Naive B cell (primary cell): Measurements from ENCODE around the gene FANK1. TPM values are rescaled to one million over a fixed set of nuclear protein-coding genes. Genes with fewer than 3 reads are reported as not detected.
A peak's percentile ranks its signal among the peaks of the same experiment; 100 is the strongest.

Experiments
- ATAC-seq, 2 donors: fragments of 150-1000 bp; cut with Tn5 transposase; 2 replicates each; pipeline ENCODE4 v1.10.0; 2021; ENCODE audit warnings: low read depth in 2 of 2, mild to moderate bottlenecking in 2 of 2, moderate library complexity in 2 of 2
- DNase-seq: peaks from one replicate; pipeline ENCODE4 v3.0.0; 2022
- H3K27ac Mint-ChIP-seq, 6 donors: one replicate each; pipeline ENCODE4 v1.8.0; 2020 to 2022; ENCODE audit warnings: mild to moderate bottlenecking in 6 of 6, mixed read lengths in 6 of 6, moderate library complexity in 5 of 6, inconsistent platforms in 2 of 6
- H3K27me3 Mint-ChIP-seq, 3 donors: one replicate each; pipeline ENCODE4 v1.8.0; 2021 to 2022; ENCODE audit warnings: mixed read lengths in 3 of 3, mild to moderate bottlenecking in 1 of 3
- H3K36me3 Mint-ChIP-seq, 2 donors: one replicate each; pipeline ENCODE4 v1.8.0; 2020 to 2022; ENCODE audit warnings: mixed read lengths in 2 of 2, inconsistent platforms in 1 of 2, mild to moderate bottlenecking in 1 of 2
- H3K4me1 Mint-ChIP-seq, 3 donors: one replicate each; pipeline ENCODE4 v1.8.0; 2020 to 2022; ENCODE audit warnings: mixed read lengths in 3 of 3, inconsistent platforms in 1 of 3, mild to moderate bottlenecking in 1 of 3, moderate library complexity in 1 of 3
- H3K4me3 Mint-ChIP-seq, 8 donors: one replicate each; pipeline ENCODE4 v1.8.0; 2020 to 2022; ENCODE audit warnings: mild to moderate bottlenecking in 8 of 8, mixed read lengths in 8 of 8, moderate library complexity in 8 of 8, inconsistent platforms in 2 of 8
- H3K9me3 Mint-ChIP-seq, 7 donors: one replicate each; pipeline ENCODE4 v1.8.0; 2020 to 2022; ENCODE audit warnings: mixed read lengths in 7 of 7, mild to moderate bottlenecking in 5 of 7, inconsistent platforms in 2 of 7, moderate library complexity in 1 of 7
- polyA plus RNA-seq, 6 donors: library from polyadenylated mRNA; unstranded; fragments of 300-500 nt; fragmentation: Illumina TruSeq; gene quantifications; one replicate each; pipeline ENCODE4 v1.2.3, GENCODE V29; 2021; ENCODE audit warnings: low read depth in 6 of 6

The FANK1 gene
- polyA plus RNA-seq, 6 donors from 2014 or later: not detected

- peak overlapping the region in 1 of 8 donors; percentile 37 for H3K4me3 Mint-ChIP-seq
- H3K36me3 Mint-ChIP-seq: no peaks in the 10 kb centered on the region
- DNase-seq (no peak), ATAC-seq (no peak)
- H3K9me3 Mint-ChIP-seq: peaks cover 0 to 10% (median 0%) of the 10 kb centered on the region in 7 donors
- no peaks in the 10 kb centered on the region for H3K4me1 Mint-ChIP-seq
- peak overlapping the region in 3 of 6 donors; percentile 2 to 69 (median 12) for H3K27ac Mint-ChIP-seq
- peaks cover 0 to 9% (median 0%) of the 10 kb centered on the region in 3 donors for H3K27me3 Mint-ChIP-seq
Measured at GRCh38 chr10:125994601-125995000, 98.2 kb downstream of the FANK1 start.

- H3K4me3 Mint-ChIP-seq: no peak overlapping the region
- H3K27ac Mint-ChIP-seq: peak overlapping the region in 1 of 6 donors; percentile 27
- ATAC-seq: no peak
- no peaks in the 10 kb centered on the region for H3K4me1 Mint-ChIP-seq
- no peak for DNase-seq
- H3K36me3 Mint-ChIP-seq: no peaks in the 10 kb centered on the region
- peaks cover 0 to 4% (median 0%) of the 10 kb centered on the region in 7 donors for H3K9me3 Mint-ChIP-seq
- H3K27me3 Mint-ChIP-seq: peaks cover 0 to 15% (median 0%) of the 10 kb centered on the region in 3 donors
Measured at GRCh38 chr10:125995726-125996304, 99.5 kb downstream of the FANK1 start.

GRCh38 chr10:125997586-125997985, 101.2 kb downstream of the FANK1 start:
- Mint-ChIP-seq H3K27ac (peak overlapping the region in 3 of 6 donors; percentile 44 to 69 (median 59)), H3K4me1 (no peaks in the 10 kb centered on the region), H3K36me3 (no peaks in the 10 kb centered on the region), H3K27me3 (peaks cover 0 to 15% (median 0%) of the 10 kb centered on the region in 3 donors), H3K9me3 (no peaks in the 10 kb centered on the region), H3K4me3 (no peak overlapping the region)
- ATAC-seq (no peak), DNase-seq (no peak)

GRCh38 chr10:125999694-126000093, 103.3 kb downstream of the FANK1 start:
- ATAC-seq (no peak), DNase-seq (no peak)
- Mint-ChIP-seq H3K36me3 (no peaks in the 10 kb centered on the region), H3K4me1 (no peaks in the 10 kb centered on the region), H3K4me3 (no peak overlapping the region), H3K9me3 (no peaks in the 10 kb centered on the region), H3K27me3 (peaks cover 0 to 15% (median 0%) of the 10 kb centered on the region in 3 donors), H3K27ac (no peak overlapping the region)

- no peak for ATAC-seq
- H3K27me3 Mint-ChIP-seq: peaks cover 0 to 15% (median 0%) of the 10 kb centered on the region in 3 donors
- no peak overlapping the region for H3K4me3 Mint-ChIP-seq
- DNase-seq: no peak
- H3K36me3 Mint-ChIP-seq: no peaks in the 10 kb centered on the region
- no peak overlapping the region for H3K27ac Mint-ChIP-seq
- H3K9me3 Mint-ChIP-seq: no peaks in the 10 kb centered on the region
- H3K4me1 Mint-ChIP-seq: no peaks in the 10 kb centered on the region
Measured at GRCh38 chr10:126001576-126001975, 105.2 kb downstream of the FANK1 start.

- peak overlapping the region in 1 of 6 donors; percentile 8 for H3K27ac Mint-ChIP-seq
- no peaks in the 10 kb centered on the region for H3K9me3 Mint-ChIP-seq
- ATAC-seq (no peak), DNase-seq (no peak)
- H3K36me3 Mint-ChIP-seq: no peaks in the 10 kb centered on the region
- peaks cover 0 to 6% (median 0%) of the 10 kb centered on the region in 3 donors for H3K4me1 Mint-ChIP-seq
- no peak overlapping the region for H3K4me3 Mint-ChIP-seq
- peaks cover 0 to 5% (median 0%) of the 10 kb centered on the region in 3 donors for H3K27me3 Mint-ChIP-seq
Measured at GRCh38 chr10:126004752-126005151, 108.4 kb downstream of the FANK1 start.

GRCh38 chr10:126006264-126006663, 109.9 kb downstream of the FANK1 start:
- DNase-seq: no peak
- Mint-ChIP-seq H3K4me1 (peaks cover 0 to 6% (median 0%) of the 10 kb centered on the region in 3 donors), H3K27me3 (no peaks in the 10 kb centered on the region), H3K9me3 (peaks cover 0 to 3% (median 1%) of the 10 kb centered on the region in 7 donors), H3K4me3 (no peak overlapping the region), H3K36me3 (no peaks in the 10 kb centered on the region), H3K27ac (peak overlapping the region in 1 of 6 donors; percentile 30)
- ATAC-seq: no peak

- H3K9me3 Mint-ChIP-seq: peaks cover 0 to 3% (median 1%) of the 10 kb centered on the region in 7 donors
- no peak overlapping the region for H3K4me3 Mint-ChIP-seq
- peak overlapping the region in 2 of 6 donors; percentile 82 to 85 for H3K27ac Mint-ChIP-seq
- no peaks in the 10 kb centered on the region for H3K27me3 Mint-ChIP-seq
- DNase-seq: no peak
- peaks cover 0 to 6% (median 0%) of the 10 kb centered on the region in 3 donors for H3K4me1 Mint-ChIP-seq
- ATAC-seq: no peak
- H3K36me3 Mint-ChIP-seq: no peaks in the 10 kb centered on the region
Measured at GRCh38 chr10:126006906-126007305, 110.5 kb downstream of the FANK1 start.

- peaks cover 0 to 6% (median 0%) of the 10 kb centered on the region in 3 donors for H3K4me1 Mint-ChIP-seq
- H3K27ac Mint-ChIP-seq: no peak overlapping the region
- no peaks in the 10 kb centered on the region for H3K36me3 Mint-ChIP-seq
- ATAC-seq: no peak
- no peaks in the 10 kb centered on the region for H3K27me3 Mint-ChIP-seq
- H3K9me3 Mint-ChIP-seq: peaks cover 0 to 3% (median 1%) of the 10 kb centered on the region in 7 donors
- no peak for DNase-seq
- H3K4me3 Mint-ChIP-seq: no peak overlapping the region
Measured at GRCh38 chr10:126009650-126010049, 113.3 kb downstream of the FANK1 start.

- H3K4me3 Mint-ChIP-seq: no peak overlapping the region
- H3K36me3 Mint-ChIP-seq: no peaks in the 10 kb centered on the region
- peaks cover 0 to 3% (median 1%) of the 10 kb centered on the region in 7 donors for H3K9me3 Mint-ChIP-seq
- peaks cover 0 to 6% (median 0%) of the 10 kb centered on the region in 3 donors for H3K4me1 Mint-ChIP-seq
- ATAC-seq (no peak), DNase-seq (no peak)
- peak overlapping the region in 1 of 6 donors; percentile 15 for H3K27ac Mint-ChIP-seq
- H3K27me3 Mint-ChIP-seq: no peaks in the 10 kb centered on the region
Measured at GRCh38 chr10:126011995-126012394, 115.6 kb downstream of the FANK1 start.

GRCh38 chr10:126012485-126012884, 116.1 kb downstream of the FANK1 start:
- no peak for DNase-seq
- H3K27ac Mint-ChIP-seq: peak overlapping the region in 2 of 6 donors; percentile 15 to 77
- H3K4me1 Mint-ChIP-seq: peaks cover 0 to 6% (median 0%) of the 10 kb centered on the region in 3 donors
- H3K9me3 Mint-ChIP-seq: peaks cover 0 to 3% (median 1%) of the 10 kb centered on the region in 7 donors
- no peak overlapping the region for H3K4me3 Mint-ChIP-seq
- H3K36me3 Mint-ChIP-seq: no peaks in the 10 kb centered on the region
- no peak for ATAC-seq
- no peaks in the 10 kb centered on the region for H3K27me3 Mint-ChIP-seq

GRCh38 chr10:126013489-126014281, 117.3 kb downstream of the FANK1 start:
- peaks cover 0 to 3% (median 1%) of the 10 kb centered on the region in 7 donors for H3K9me3 Mint-ChIP-seq
- no peak overlapping the region for H3K4me3 Mint-ChIP-seq
- H3K36me3 Mint-ChIP-seq: no peaks in the 10 kb centered on the region
- DNase-seq: no peak
- no peaks in the 10 kb centered on the region for H3K27me3 Mint-ChIP-seq
- ATAC-seq: no peak
- peak overlapping the region in 4 of 6 donors; percentile 9 to 49 (median 40) for H3K27ac Mint-ChIP-seq
- H3K4me1 Mint-ChIP-seq: peaks cover 0 to 5% (median 0%) of the 10 kb centered on the region in 3 donors

- Mint-ChIP-seq H3K27me3 (peaks cover 0 to 4% (median 0%) of the 10 kb centered on the region in 3 donors), H3K4me1 (no peaks in the 10 kb centered on the region), H3K4me3 (no peak overlapping the region), H3K27ac (peak overlapping the region in 1 of 6 donors; percentile 9), H3K36me3 (peaks cover 0 to 4% of the 10 kb centered on the region in 2 donors), H3K9me3 (peaks cover 0 to 3% (median 2%) of the 10 kb centered on the region in 7 donors)
- DNase-seq (no peak), ATAC-seq (no peak)
Measured at GRCh38 chr10:126014309-126014708, 117.9 kb downstream of the FANK1 start.
